HEK293 (cell line): ENCODE results near the gene PLCXD1.

Source experiments
- ELK4 ChIP-seq: IDR thresholded peaks from 2 replicates; pipeline ENCODE4 v1.6.1; 2011; ENCODE audit warnings: mild to moderate bottlenecking, low read depth, low read length, borderline replicate concordance
- KLF9 ChIP-seq: fragments of 450-650 bp; formaldehyde crosslinking; IDR thresholded peaks from 2 replicates; pipeline ENCODE4 v1.5.1; 2016; ENCODE audit warnings: missing biosample characterization, missing genetic modification characterization, low read depth
- PRDM4 ChIP-seq: fragments of 450-650 bp; formaldehyde crosslinking; IDR thresholded peaks from 2 replicates; pipeline ENCODE4 v1.5.1; 2017; ENCODE audit warnings: missing biosample characterization, missing genetic modification characterization
- REPIN1 ChIP-seq: fragments of 450-650 bp; formaldehyde crosslinking; IDR thresholded peaks from 2 replicates; pipeline ENCODE4 v1.5.1; 2017; ENCODE audit warnings: missing biosample characterization, missing genetic modification characterization, low read depth
- SP3 ChIP-seq: fragments of 450-650 bp; formaldehyde crosslinking; IDR thresholded peaks from 2 replicates; pipeline ENCODE4 v1.5.1; 2016; ENCODE audit warnings: missing biosample characterization, missing genetic modification characterization
- TCF7L2 ChIP-seq: IDR thresholded peaks from 2 replicates; pipeline ENCODE4 v1.6.1; 2011; ENCODE audit warnings: low read depth, mild to moderate bottlenecking, inconsistent platforms, low read length, moderate library complexity, borderline replicate concordance
- TRIM28 ChIP-seq: IDR thresholded peaks from 2 replicates; pipeline ENCODE4 v1.6.1; 2011; ENCODE audit warnings: low read length, control low read depth, borderline replicate concordance
- ZEB2 ChIP-seq: fragments of 450-650 bp; formaldehyde crosslinking; IDR thresholded peaks from 2 replicates; pipeline ENCODE4 v1.5.1; 2016; ENCODE audit warnings: missing biosample characterization, missing genetic modification characterization
- ZFP3 ChIP-seq: fragments of 450-650 bp; formaldehyde crosslinking; IDR thresholded peaks from 2 replicates; pipeline ENCODE4 v1.5.1; 2016; ENCODE audit warnings: low read depth, missing biosample characterization, missing genetic modification characterization
- ZNF138 ChIP-seq: fragments of 450-650 bp; formaldehyde crosslinking; IDR thresholded peaks from 2 replicates; pipeline ENCODE4 v1.5.1; 2016; ENCODE audit warnings: missing biosample characterization, missing genetic modification characterization, borderline replicate concordance
- ZNF155 ChIP-seq: fragments of 450-650 bp; formaldehyde crosslinking; IDR thresholded peaks from 2 replicates; pipeline ENCODE4 v1.5.1; 2016; ENCODE audit warnings: missing biosample characterization, missing genetic modification characterization
- ZNF211 ChIP-seq: fragments of 450-650 bp; formaldehyde crosslinking; IDR thresholded peaks from 2 replicates; pipeline ENCODE4 v1.5.1; 2016; ENCODE audit warnings: low read depth, missing biosample characterization, missing genetic modification characterization
- ZNF274 ChIP-seq, 2 experiments: fragments of 200-500 bp in 1 of 2; fragments of 450-650 bp in 1 of 2; sonication (Bioruptor generic) in 1 of 2; formaldehyde crosslinking in 1 of 2; IDR thresholded peaks; 2 replicates each; pipeline versions ENCODE4 v1.5.1 to v1.6.1; 2014 to 2016; ENCODE audit warnings: borderline replicate concordance in 1 of 2, inconsistent platforms in 1 of 2, low read length in 1 of 2, missing biosample characterization in 1 of 2, missing genetic modification characterization in 1 of 2
- ZNF280D ChIP-seq: fragments of 450-650 bp; formaldehyde crosslinking; IDR thresholded peaks from 2 replicates; pipeline ENCODE4 v1.5.1; 2016; ENCODE audit warnings: missing biosample characterization, missing genetic modification characterization
- ZNF292 ChIP-seq: fragments of 450-650 bp; formaldehyde crosslinking; IDR thresholded peaks from 2 replicates; pipeline ENCODE4 v1.5.1; 2016; ENCODE audit warnings: low read depth, missing biosample characterization, missing genetic modification characterization, borderline replicate concordance
- ZNF366 ChIP-seq: fragments of 450-650 bp; formaldehyde crosslinking; conservative IDR thresholded peaks from 2 replicates; pipeline ENCODE4 v1.5.1; 2016; ENCODE audit warnings: missing biosample characterization, missing genetic modification characterization
- ZNF416 ChIP-seq: fragments of 450-650 bp; formaldehyde crosslinking; IDR thresholded peaks from 2 replicates; pipeline ENCODE4 v1.5.1; 2016; ENCODE audit warnings: missing biosample characterization, missing genetic modification characterization
- ZNF423 ChIP-seq: fragments of 450-650 bp; formaldehyde crosslinking; IDR thresholded peaks from 2 replicates; pipeline ENCODE4 v1.5.1; 2016; ENCODE audit warnings: missing biosample characterization, missing genetic modification characterization
- ZNF501 ChIP-seq: fragments of 450-650 bp; formaldehyde crosslinking; IDR thresholded peaks from 2 replicates; pipeline ENCODE4 v1.5.1; 2016; ENCODE audit warnings: missing biosample characterization, missing genetic modification characterization
- ZNF585B ChIP-seq: fragments of 450-650 bp; formaldehyde crosslinking; IDR thresholded peaks from 2 replicates; pipeline ENCODE4 v1.5.1; 2016; ENCODE audit warnings: missing biosample characterization, missing genetic modification characterization
- ZNF596 ChIP-seq: fragments of 450-650 bp; IDR thresholded peaks from 2 replicates; pipeline ENCODE4 v1.5.0; 2018; ENCODE audit warnings: missing biosample characterization, mild to moderate bottlenecking, missing genetic modification characterization, moderate library complexity
- ZNF830 ChIP-seq: fragments of 450-650 bp; IDR thresholded peaks from 2 replicates; pipeline ENCODE4 v1.5.0; 2018; ENCODE audit warnings: missing biosample characterization, missing genetic modification characterization, low read depth, mild to moderate bottlenecking, moderate library complexity
- TF ChIP-seq, protein P1 (sequence below): fragments of 450-650 bp; formaldehyde crosslinking; IDR thresholded peaks from 2 replicates; pipeline ENCODE4 v1.5.1; 2017; ENCODE audit warnings: missing biosample characterization, missing genetic modification characterization
- TF ChIP-seq, protein P2 (sequence below): fragments of 450-650 bp; formaldehyde crosslinking; IDR thresholded peaks from 2 replicates; pipeline ENCODE4; 2016; ENCODE audit warnings: missing biosample characterization, missing genetic modification characterization
- TF ChIP-seq, protein P3 (sequence below): fragments of 450-650 bp; formaldehyde crosslinking; IDR thresholded peaks from 2 replicates; pipeline ENCODE4 v1.5.1; 2016; ENCODE audit warnings: missing biosample characterization, missing genetic modification characterization

PLCXD1 gene

GRCh38 chrX:283115-283845 is 2.1 kb downstream of the PLCXD1 start (continued):
- TF ChIP-seq, protein P1, sequence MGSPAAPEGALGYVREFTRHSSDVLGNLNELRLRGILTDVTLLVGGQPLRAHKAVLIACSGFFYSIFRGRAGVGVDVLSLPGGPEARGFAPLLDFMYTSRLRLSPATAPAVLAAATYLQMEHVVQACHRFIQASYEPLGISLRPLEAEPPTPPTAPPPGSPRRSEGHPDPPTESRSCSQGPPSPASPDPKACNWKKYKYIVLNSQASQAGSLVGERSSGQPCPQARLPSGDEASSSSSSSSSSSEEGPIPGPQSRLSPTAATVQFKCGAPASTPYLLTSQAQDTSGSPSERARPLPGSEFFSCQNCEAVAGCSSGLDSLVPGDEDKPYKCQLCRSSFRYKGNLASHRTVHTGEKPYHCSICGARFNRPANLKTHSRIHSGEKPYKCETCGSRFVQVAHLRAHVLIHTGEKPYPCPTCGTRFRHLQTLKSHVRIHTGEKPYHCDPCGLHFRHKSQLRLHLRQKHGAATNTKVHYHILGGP (tag by site-specific recombination): no peak
- TF ChIP-seq, protein P2, sequence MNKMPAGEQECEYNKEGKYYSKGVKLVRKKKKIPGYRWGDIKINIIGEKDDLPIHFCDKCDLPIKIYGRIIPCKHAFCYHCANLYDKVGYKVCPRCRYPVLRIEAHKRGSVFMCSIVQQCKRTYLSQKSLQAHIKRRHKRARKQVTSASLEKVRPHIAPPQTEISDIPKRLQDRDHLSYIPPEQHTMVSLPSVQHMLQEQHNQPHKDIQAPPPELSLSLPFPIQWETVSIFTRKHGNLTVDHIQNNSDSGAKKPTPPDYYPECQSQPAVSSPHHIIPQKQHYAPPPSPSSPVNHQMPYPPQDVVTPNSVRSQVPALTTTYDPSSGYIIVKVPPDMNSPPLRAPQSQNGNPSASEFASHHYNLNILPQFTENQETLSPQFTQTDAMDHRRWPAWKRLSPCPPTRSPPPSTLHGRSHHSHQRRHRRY (tag by site-specific recombination): no peak
- no peak for TF ChIP-seq ZNF585B
- no peak for TF ChIP-seq ZNF155
- no peak for TF ChIP-seq ZFP3
- TF ChIP-seq ZNF501 (tag by site-specific recombination): no peak
- TF ChIP-seq KLF9: 0 out of 2 replicates have a peak, but pooled peaks have one; percentile 56
- no peak for TF ChIP-seq TCF7L2
- TF ChIP-seq PRDM4 (tag by site-specific recombination): no peak
- TF ChIP-seq TRIM28: no peak
- TF ChIP-seq ZNF366 (tag by site-specific recombination): peak; percentile 35; the same call in 1 of the 2 replicates
- no peak for TF ChIP-seq ZNF274 (IDR thresholded peaks at IDR 0.05; ENCODE audit: low read length)
- TF ChIP-seq ZNF274 (tag by site-specific recombination; IDR thresholded peaks at IDR 0.05; ENCODE audit: borderline replicate concordance): no peak
- TF ChIP-seq ELK4: no peak
- TF ChIP-seq REPIN1: no peak
- TF ChIP-seq, protein P3, sequence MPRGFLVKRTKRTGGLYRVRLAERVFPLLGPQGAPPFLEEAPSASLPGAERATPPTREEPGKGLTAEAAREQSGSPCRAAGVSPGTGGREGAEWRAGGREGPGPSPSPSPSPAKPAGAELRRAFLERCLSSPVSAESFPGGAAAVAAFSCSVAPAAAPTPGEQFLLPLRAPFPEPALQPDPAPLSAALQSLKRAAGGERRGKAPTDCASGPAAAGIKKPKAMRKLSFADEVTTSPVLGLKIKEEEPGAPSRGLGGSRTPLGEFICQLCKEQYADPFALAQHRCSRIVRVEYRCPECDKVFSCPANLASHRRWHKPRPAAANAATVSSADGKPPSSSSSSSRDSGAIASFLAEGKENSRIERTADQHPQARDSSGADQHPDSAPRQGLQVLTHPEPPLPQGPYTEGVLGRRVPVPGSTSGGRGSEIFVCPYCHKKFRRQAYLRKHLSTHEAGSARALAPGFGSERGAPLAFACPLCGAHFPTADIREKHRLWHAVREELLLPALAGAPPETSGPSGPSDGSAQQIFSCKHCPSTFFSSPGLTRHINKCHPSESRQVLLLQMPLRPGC (tag by site-specific recombination): no peak
- TF ChIP-seq ZNF416 (tag by site-specific recombination): no peak
- no peak for TF ChIP-seq ZNF423 (tag by site-specific recombination)
- no peak for TF ChIP-seq ZNF211
- TF ChIP-seq ZNF292 (tag by site-specific recombination): no peak
- no peak for TF ChIP-seq ZNF830 (tag by site-specific recombination)
- TF ChIP-seq ZNF280D (tag by site-specific recombination): no peak
- TF ChIP-seq SP3 (tag by site-specific recombination): peak; percentile 75
- no peak; the same call in 1 of the 2 replicates for TF ChIP-seq ZEB2 (tag by site-specific recombination)
- no peak for TF ChIP-seq ZNF596 (tag by site-specific recombination)
- TF ChIP-seq ZNF138 (tag by site-specific recombination): no peak
